Omental fat pad (tissue), 4 donors: ENCODE data around the gene BABAM2. TPM values are rescaled to one million over a fixed set of nuclear protein-coding genes. Genes with fewer than 3 reads are reported as not detected.

ENCODE experiments used
- ATAC-seq: fragments of 150-250 bp; one replicate; pipeline ENCODE4 v1.9.1; 2016; ENCODE audit warnings: mild to moderate bottlenecking, moderate library complexity; ENCODE audit not compliant: low FRiP score
- DNase-seq: peaks from one replicate; pipeline ENCODE4 v3.0.0-alpha.2; 2019; ENCODE audit warnings: low spot score
- total RNA-seq, 4 donors: library from RNA; depleted of rRNA; stranded (reverse); fragments of >200 nt; gene quantifications; one replicate each; pipeline ENCODE4 v1.1.0, GENCODE V29; 2016
- TF ChIP-seq, protein P1 (sequence below), 3 donors: fragments of 450-650 bp; IDR thresholded peaks; one replicate each; pipeline ENCODE4 v1.5.1; 2016 to 2017; ENCODE audit warnings: antibody characterized with exemption in 3 of 3, mild to moderate bottlenecking in 3 of 3, moderate library complexity in 2 of 3

The BABAM2 gene
- total RNA-seq, 4 donors from 2014 or later = 29.2 to 41.0 (median 36.5) TPM

GRCh38 chr2:28155627-28156026, 265.1 kb downstream of the BABAM2 start:
- TF ChIP-seq, protein P1, sequence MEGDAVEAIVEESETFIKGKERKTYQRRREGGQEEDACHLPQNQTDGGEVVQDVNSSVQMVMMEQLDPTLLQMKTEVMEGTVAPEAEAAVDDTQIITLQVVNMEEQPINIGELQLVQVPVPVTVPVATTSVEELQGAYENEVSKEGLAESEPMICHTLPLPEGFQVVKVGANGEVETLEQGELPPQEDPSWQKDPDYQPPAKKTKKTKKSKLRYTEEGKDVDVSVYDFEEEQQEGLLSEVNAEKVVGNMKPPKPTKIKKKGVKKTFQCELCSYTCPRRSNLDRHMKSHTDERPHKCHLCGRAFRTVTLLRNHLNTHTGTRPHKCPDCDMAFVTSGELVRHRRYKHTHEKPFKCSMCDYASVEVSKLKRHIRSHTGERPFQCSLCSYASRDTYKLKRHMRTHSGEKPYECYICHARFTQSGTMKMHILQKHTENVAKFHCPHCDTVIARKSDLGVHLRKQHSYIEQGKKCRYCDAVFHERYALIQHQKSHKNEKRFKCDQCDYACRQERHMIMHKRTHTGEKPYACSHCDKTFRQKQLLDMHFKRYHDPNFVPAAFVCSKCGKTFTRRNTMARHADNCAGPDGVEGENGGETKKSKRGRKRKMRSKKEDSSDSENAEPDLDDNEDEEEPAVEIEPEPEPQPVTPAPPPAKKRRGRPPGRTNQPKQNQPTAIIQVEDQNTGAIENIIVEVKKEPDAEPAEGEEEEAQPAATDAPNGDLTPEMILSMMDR (IDR thresholded peaks at IDR 0.05) = no peak
- no peak for DNase-seq
- ATAC-seq = no peak

GRCh38 chr2:28158791-28159190, 268.3 kb downstream of the BABAM2 start:
- TF ChIP-seq, protein P1 (IDR thresholded peaks at IDR 0.05) = no peak
- DNase-seq (no peak), ATAC-seq (no peak)

DNA sequence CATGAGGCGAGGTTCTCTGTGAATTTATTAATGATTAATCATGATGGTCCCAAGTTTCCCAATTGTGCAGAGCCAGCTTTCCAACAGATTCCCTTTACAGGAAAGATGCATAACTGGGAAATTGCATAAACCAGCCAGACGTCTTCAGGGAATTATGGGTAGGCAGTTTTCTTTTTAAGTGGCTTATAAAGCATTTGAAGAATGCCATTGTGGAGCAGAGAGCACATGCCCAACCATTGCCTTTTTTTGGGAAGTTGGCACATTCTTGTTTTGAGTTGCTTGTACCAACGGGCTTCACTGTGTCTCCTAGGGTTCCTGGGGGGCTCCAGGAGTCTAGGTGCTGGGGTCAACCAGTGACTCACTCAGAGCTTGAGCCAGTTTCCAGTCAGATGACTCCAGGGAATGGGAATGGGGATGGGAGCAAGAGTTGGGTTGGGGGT, 270.5 kb downstream of the BABAM2 start:
- ATAC-seq (peak; percentile 54), DNase-seq (no peak)
- TF ChIP-seq, protein P1 (IDR thresholded peaks at IDR 0.05) = no peak

- TF ChIP-seq, protein P1 (IDR thresholded peaks at IDR 0.05) = no peak
- DNase-seq = no peak
- no peak for ATAC-seq
Measured at GRCh38 chr2:28161466-28161865, 270.9 kb downstream of the BABAM2 start.

DNA sequence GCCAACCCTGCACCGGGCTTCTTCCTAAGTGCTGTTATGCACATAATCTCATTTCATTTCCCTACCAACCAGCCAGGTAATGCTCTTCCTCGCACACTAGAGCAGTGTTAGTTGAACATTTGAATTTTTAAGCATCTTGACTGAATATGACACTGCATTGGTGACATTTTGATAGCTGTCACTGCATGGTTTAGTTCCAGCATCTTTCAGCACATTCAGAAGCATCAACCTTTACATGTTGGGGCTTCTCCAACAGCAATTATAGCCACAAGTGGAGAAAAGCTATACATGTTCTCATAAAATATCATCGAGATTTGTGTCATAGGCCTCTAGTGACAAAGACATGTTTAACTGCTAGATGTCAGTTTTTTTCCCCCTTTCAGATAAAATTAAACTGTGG, 272.0 kb downstream of the BABAM2 start:
- no peak for ATAC-seq
- TF ChIP-seq, protein P1 (IDR thresholded peaks at IDR 0.05) = no peak
- DNase-seq = no peak

DNA sequence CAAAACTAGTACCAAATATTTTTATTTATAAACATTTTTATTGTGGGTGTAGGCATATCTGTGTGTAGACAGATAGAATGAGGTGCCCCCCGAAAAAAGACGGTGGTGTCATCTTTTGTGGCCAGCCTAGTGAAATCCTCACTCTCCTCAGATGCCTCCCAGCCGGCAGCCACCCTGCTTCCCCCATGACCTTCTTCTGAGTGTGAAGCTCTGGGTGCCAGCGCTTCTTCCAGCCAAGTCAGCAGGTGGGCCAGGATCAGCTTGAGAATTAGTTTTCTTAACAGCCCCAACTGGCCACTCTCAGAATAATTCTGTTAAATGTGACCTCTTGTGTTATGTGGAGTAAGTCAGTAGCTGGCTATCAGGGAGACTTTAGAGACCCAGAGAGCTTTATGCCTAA, 272.5 kb downstream of the BABAM2 start:
- ATAC-seq = no peak
- TF ChIP-seq, protein P1 (IDR thresholded peaks at IDR 0.05) = no peak
- no peak for DNase-seq

DNA sequence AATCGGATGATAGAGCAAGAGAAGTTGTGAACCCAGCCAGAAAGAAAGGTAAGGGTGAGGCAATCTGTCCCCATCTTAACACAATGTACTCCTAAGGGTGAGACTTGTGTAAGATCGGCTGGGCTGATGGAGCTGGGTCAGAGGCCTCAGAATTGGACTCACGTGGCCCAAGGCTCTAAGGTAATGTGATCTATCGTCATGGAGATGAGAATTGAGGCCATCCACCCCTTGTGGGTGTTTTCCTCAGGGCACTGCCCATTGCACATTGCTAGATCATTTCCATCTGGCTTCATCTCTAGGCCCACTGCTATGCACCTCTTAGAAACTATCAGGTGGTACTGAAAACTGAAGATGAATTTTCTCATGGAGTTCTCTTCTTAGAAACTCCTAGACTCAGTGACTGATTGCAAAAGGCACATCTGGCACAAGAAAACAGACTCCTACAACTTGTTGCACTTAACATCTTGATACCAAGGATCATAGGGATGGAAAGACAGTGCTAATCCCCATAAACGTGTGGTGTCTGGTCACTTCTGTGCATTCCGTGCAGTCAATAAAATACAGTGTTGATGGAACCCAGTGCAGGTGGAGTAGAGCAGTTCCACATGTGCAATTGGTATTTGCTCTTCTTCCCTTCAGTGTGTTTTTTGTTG, 273.2 kb downstream of the BABAM2 start:
- TF ChIP-seq, protein P1 (IDR thresholded peaks at IDR 0.05) = no peak
- ATAC-seq = no peak
- DNase-seq = no peak
